Nephron (organoid): ENCODE measurements around the gene ZNF23.
A peak's percentile ranks its signal among the peaks of the same experiment; 100 is the strongest.

Experiments used
- H3K27ac Mint-ChIP-seq, 3 experiments: 2 replicates each; pipeline ENCODE4 v1.8.0; 2020; ENCODE audit warnings: mixed read lengths in 3 of 3, mild to moderate bottlenecking in 2 of 3, moderate library complexity in 1 of 3
- H3K27me3 Mint-ChIP-seq: 2 replicates; pipeline ENCODE4 v1.8.0; 2021; ENCODE audit warnings: low read depth, mild to moderate bottlenecking, moderate library complexity, mixed read lengths
- H3K36me3 Mint-ChIP-seq: 2 replicates; pipeline ENCODE4 v1.8.0; 2020; ENCODE audit warnings: low read depth, mixed read lengths
- H3K4me1 Mint-ChIP-seq: 2 replicates; pipeline ENCODE4 v1.8.0; 2020; ENCODE audit warnings: mixed read lengths
- H3K4me3 Mint-ChIP-seq, 3 experiments: 2 replicates each; pipeline ENCODE4 v1.8.0; 2020; ENCODE audit warnings: mild to moderate bottlenecking in 3 of 3, mixed read lengths in 3 of 3, moderate library complexity in 2 of 3
- H3K9me3 Mint-ChIP-seq: 2 replicates; pipeline ENCODE4 v1.8.0; 2020; ENCODE audit warnings: mixed read lengths
- TF ChIP-seq, protein P1 (sequence below), 3 experiments: fragments of 200-600 bp; sonication (generic); IDR thresholded peaks; one replicate each; pipeline ENCODE4 v1.5.0; 2021; ENCODE audit warnings: antibody characterized with exemption in 3 of 3; ENCODE audit not compliant: unreplicated experiment in 3 of 3

The ZNF23 gene

DNA sequence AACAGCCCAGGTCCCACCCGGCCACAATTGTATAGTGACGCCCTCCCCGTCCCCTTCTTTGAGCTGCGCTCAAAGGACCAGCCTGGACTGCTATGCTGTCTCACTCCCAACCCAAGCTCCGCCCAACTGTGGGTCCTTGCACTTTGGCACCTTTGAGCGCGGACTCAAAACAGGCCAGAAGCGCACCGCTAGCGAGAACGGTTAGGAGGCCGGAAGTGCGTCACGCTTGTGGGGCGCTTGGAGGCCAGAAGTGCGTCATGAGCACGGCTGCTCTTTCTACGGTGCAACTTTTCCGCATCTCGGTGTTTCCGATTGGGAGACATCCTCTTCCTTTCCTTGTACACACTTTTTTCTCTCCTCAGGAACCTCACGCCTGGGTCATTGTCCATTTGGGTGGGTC lies 27.1 kb upstream of the ZNF23 start, which contains the start of gene ZNF19:
Gene ZNF19 (minus strand): TSS at position 203 of the 400 bp plus-strand sequence. CDS start 7,210 bp downstream, outside the sequence.
- Mint-ChIP-seq H3K27me3 (peaks cover 6% of the 10 kb centered on the region), H3K27ac (no peak within 1 kb of the TSS), H3K4me1 (peaks cover 4% of the 10 kb centered on the region), H3K4me3 (no peak within 1 kb of the TSS), H3K9me3 (no peaks in the 10 kb centered on the region), H3K36me3 (no peaks in the 10 kb centered on the region)
- TF ChIP-seq, protein P1, sequence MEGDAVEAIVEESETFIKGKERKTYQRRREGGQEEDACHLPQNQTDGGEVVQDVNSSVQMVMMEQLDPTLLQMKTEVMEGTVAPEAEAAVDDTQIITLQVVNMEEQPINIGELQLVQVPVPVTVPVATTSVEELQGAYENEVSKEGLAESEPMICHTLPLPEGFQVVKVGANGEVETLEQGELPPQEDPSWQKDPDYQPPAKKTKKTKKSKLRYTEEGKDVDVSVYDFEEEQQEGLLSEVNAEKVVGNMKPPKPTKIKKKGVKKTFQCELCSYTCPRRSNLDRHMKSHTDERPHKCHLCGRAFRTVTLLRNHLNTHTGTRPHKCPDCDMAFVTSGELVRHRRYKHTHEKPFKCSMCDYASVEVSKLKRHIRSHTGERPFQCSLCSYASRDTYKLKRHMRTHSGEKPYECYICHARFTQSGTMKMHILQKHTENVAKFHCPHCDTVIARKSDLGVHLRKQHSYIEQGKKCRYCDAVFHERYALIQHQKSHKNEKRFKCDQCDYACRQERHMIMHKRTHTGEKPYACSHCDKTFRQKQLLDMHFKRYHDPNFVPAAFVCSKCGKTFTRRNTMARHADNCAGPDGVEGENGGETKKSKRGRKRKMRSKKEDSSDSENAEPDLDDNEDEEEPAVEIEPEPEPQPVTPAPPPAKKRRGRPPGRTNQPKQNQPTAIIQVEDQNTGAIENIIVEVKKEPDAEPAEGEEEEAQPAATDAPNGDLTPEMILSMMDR (IDR thresholded peaks at IDR 0.05; ENCODE audit: unreplicated experiment in 3 of 3) = no peak

DNA sequence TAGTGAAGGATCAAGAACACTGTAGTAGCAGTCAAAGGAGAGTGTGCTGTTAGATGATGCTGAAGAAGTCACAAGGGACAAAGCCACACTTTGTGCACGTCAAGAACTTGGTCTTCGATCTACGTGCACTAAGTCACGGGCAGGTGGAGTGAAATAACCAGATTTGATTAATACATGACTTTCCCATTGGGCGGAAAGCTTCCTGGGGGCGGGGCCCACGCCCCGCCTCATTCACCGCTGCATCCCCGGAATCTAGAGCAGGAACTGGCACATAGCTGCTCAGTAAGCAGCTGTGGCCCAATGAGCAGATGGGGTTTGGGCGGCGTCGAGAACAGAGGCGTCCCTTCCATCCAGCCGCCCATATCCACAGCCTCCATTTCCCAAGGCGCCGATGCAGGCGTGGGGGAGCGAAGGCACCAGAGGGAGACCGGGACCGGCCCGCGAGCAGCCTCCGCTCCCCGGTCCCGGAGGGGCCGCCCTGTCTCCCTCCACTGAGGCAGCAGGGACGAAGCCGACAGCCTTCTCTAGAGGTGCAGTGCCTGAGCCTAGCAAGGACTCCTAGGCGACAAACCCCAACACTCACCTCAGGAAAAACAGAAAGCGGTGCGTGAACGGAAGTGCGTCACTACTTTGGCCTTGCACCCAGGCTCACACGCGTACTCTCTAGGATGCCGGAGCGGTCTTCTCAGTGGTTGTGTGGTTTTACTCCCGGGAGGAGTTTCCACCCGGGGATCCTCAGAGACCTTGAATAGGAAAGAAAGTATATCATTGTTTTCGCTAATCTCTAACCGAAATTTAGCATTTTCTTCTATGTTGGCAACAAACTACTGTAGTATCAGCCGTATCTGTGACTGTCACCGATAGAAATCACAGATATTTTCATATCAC lies 22.2 kb upstream of the ZNF23 start:
- peak overlapping the region; percentile 92 to 93 (median 92) for H3K4me3 Mint-ChIP-seq
- peaks cover 3% of the 10 kb centered on the region for H3K36me3 Mint-ChIP-seq
- TF ChIP-seq, protein P1 (IDR thresholded peaks at IDR 0.05; ENCODE audit: unreplicated experiment in 3 of 3) = no peak
- H3K4me1 Mint-ChIP-seq = peaks cover 11% of the 10 kb centered on the region
- peak overlapping the region; percentile 73 to 88 (median 81) for H3K27ac Mint-ChIP-seq
- no peaks in the 10 kb centered on the region for H3K9me3 Mint-ChIP-seq
- H3K27me3 Mint-ChIP-seq = no peaks in the 10 kb centered on the region

DNA sequence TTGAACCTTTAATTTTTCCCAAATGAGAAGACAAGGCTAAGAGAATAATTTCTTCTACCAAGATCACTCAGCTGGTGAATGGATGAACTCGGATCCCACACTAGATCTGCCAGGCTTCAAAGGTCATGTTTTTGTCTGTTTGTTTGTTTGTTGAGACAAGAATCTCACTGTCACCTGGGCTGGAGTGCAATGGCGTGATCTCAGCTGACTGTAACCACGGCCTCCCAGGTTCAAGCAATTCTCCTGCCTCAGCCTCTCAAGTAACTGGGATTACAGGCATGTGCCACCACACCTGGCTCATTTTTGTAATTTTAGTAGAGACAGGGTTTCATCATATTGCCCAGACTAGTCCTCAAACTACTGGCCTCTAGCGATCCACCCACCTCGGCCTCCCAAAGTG lies 20.5 kb upstream of the ZNF23 start:
- Mint-ChIP-seq H3K9me3 (no peaks in the 10 kb centered on the region), H3K27ac (no peak overlapping the region)

DNA sequence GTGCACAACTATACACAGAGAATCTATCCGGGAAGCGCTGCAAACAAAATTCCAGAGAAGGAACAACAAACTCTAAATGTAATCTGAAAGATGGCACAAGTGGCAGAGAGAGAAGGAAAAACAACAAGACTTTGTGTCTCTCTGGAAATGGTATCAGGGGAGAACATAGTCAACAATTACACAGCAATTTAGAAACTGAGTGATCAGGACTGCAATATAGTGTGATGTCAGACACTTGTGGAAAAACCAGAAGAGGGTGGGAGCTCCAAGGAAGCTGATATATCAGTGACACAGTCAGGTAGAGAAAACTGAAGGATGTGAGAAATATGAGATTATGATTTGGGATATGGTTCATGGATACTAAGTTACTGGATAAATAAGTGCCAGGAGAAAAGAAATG lies 18.9 kb upstream of the ZNF23 start:
- no peaks in the 10 kb centered on the region for H3K9me3 Mint-ChIP-seq

More for the DNA sequence above, 20.5 kb upstream of the ZNF23 start:
- Mint-ChIP-seq H3K4me1 (peaks cover 11% of the 10 kb centered on the region), H3K27me3 (no peaks in the 10 kb centered on the region), H3K36me3 (peaks cover 14% of the 10 kb centered on the region), H3K4me3 (peak overlapping the region; percentile 28 to 65 (median 62))
- TF ChIP-seq, protein P1 (IDR thresholded peaks at IDR 0.05; ENCODE audit: unreplicated experiment in 3 of 3) = no peak

DNA sequence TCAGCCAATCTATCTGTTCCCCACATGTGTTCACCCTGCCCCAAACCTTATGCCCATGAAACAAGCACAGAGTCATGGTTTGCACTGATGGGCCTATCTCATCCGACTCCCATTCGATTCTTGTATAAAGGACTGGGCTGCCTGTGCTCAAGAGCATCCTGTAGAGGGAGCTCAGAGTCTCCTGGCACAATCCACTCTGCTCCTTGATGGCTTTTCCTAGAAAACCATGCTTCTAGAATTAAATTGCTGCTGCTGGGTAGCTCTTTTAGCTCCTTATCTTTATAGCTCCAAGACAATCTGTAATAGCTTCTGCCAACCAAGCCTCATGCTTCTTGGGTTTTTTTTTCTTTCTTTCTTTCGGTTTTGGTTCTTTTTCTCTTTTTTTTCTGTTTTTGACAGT lies 17.4 kb upstream of the ZNF23 start:
- H3K4me3 Mint-ChIP-seq = no peak overlapping the region
- H3K27me3 Mint-ChIP-seq = no peaks in the 10 kb centered on the region
- peaks cover 6% of the 10 kb centered on the region for H3K4me1 Mint-ChIP-seq
- no peak overlapping the region for H3K27ac Mint-ChIP-seq
- H3K9me3 Mint-ChIP-seq = no peaks in the 10 kb centered on the region
- H3K36me3 Mint-ChIP-seq = peaks cover 30% of the 10 kb centered on the region
- TF ChIP-seq, protein P1 (IDR thresholded peaks at IDR 0.05; ENCODE audit: unreplicated experiment in 3 of 3) = peak; percentile 20 to 44 (median 24)

More for the DNA sequence above, 18.9 kb upstream of the ZNF23 start:
- TF ChIP-seq, protein P1 (IDR thresholded peaks at IDR 0.05; ENCODE audit: unreplicated experiment in 3 of 3) = no peak
- H3K36me3 Mint-ChIP-seq = peaks cover 23% of the 10 kb centered on the region
- H3K4me3 Mint-ChIP-seq = peak overlapping the region in 1 of 3 experiments; percentile 22
- no peaks in the 10 kb centered on the region for H3K27me3 Mint-ChIP-seq
- H3K4me1 Mint-ChIP-seq = peaks cover 11% of the 10 kb centered on the region
- H3K27ac Mint-ChIP-seq = no peak overlapping the region
